KMS-11 (cell line): ENCODE results near the gene ANKRD66.

Source experiments
- H2AFZ ChIP-seq: fragments of 200-600 bp; sonication (generic); 2 replicates; pipeline ENCODE4 v1.6.1; 2016; ENCODE audit warnings: antibody characterized with exemption, mixed run types, low read depth
- H3K27ac ChIP-seq: fragments of 200-600 bp; sonication (generic); 2 replicates; pipeline ENCODE4 v1.6.1; 2016; ENCODE audit warnings: mild to moderate bottlenecking, mixed run types
- H3K27me3 ChIP-seq: fragments of 200-600 bp; sonication (generic); 2 replicates; pipeline ENCODE4 v1.6.1; 2017; ENCODE audit warnings: mild to moderate bottlenecking, low read depth, mixed run types, moderate library complexity; ENCODE audit not compliant: insufficient read depth
- H3K36me3 ChIP-seq: fragments of 200-600 bp; sonication (generic); 2 replicates; pipeline ENCODE4 v1.6.1; 2017; ENCODE audit warnings: mild to moderate bottlenecking, mixed run types; ENCODE audit not compliant: insufficient read depth
- H3K4me1 ChIP-seq: fragments of 200-600 bp; sonication (generic); 2 replicates; pipeline ENCODE4 v1.6.1; 2016; ENCODE audit warnings: mild to moderate bottlenecking, low read depth, mixed run types; ENCODE audit not compliant: poor library complexity, severe bottlenecking
- H3K4me2 ChIP-seq: fragments of 200-600 bp; sonication (generic); 2 replicates; pipeline ENCODE4 v1.7.0; 2016; ENCODE audit warnings: mild to moderate bottlenecking, mixed run types
- H3K4me3 ChIP-seq: fragments of 200-600 bp; sonication (generic); IDR thresholded peaks from 2 replicates; pipeline ENCODE4 v1.6.1; 2017; ENCODE audit warnings: low read depth, low read length, mixed read lengths; ENCODE audit not compliant: insufficient read depth
- H3K79me2 ChIP-seq: fragments of 200-600 bp; sonication (generic); 2 replicates; pipeline ENCODE4 v1.6.1; 2016; ENCODE audit warnings: low read depth, mixed run types; ENCODE audit not compliant: insufficient read depth
- H3K9ac ChIP-seq: fragments of 200-600 bp; sonication (generic); 2 replicates; pipeline ENCODE4 v1.6.1; 2016; ENCODE audit warnings: mild to moderate bottlenecking, mixed run types
- H4K20me1 ChIP-seq: fragments of 200-600 bp; sonication (generic); 2 replicates; pipeline ENCODE4 v1.6.1; 2016; ENCODE audit warnings: mild to moderate bottlenecking, mixed run types; ENCODE audit not compliant: insufficient read depth
- TF ChIP-seq, protein P1 (sequence below): fragments of 200-600 bp; sonication (generic); conservative IDR thresholded peaks from 2 replicates; pipeline ENCODE4 v1.6.1; 2017; ENCODE audit warnings: low read depth, mild to moderate bottlenecking, antibody characterized with exemption, low read length, moderate library complexity, mixed read lengths

The ANKRD66 gene

DNA sequence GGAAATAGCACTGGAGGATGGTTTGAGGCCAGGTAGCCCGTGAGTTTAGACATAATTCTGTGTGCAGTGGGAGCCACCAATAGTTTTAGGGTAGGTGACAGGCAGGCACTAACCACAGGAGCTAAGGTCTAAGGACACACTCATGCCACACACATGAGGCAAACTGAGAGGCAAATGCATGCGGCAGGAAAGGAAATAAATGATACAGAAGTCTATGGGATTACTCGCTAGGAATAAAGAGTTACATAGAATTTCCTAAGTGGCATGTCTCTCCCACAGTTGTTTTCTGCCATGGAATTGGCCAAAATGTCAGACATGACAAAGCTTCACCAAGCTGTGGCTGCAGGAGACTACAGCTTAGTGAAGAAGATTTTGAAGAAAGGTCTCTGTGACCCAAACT is 4.9 kb downstream of the ANKRD66 start:
- Histone ChIP-seq H3K27ac (no peak overlapping the region), H3K4me2 (no peak overlapping the region), H4K20me1 (no peaks in the 10 kb centered on the region), H3K27me3 (no peaks in the 10 kb centered on the region), H2AFZ (no peak overlapping the region), H3K4me1 (no peaks in the 10 kb centered on the region), H3K36me3 (no peaks in the 10 kb centered on the region), H3K9ac (no peak overlapping the region), H3K79me2 (no peaks in the 10 kb centered on the region), H3K4me3 (no peak overlapping the region)
- TF ChIP-seq, protein P1, sequence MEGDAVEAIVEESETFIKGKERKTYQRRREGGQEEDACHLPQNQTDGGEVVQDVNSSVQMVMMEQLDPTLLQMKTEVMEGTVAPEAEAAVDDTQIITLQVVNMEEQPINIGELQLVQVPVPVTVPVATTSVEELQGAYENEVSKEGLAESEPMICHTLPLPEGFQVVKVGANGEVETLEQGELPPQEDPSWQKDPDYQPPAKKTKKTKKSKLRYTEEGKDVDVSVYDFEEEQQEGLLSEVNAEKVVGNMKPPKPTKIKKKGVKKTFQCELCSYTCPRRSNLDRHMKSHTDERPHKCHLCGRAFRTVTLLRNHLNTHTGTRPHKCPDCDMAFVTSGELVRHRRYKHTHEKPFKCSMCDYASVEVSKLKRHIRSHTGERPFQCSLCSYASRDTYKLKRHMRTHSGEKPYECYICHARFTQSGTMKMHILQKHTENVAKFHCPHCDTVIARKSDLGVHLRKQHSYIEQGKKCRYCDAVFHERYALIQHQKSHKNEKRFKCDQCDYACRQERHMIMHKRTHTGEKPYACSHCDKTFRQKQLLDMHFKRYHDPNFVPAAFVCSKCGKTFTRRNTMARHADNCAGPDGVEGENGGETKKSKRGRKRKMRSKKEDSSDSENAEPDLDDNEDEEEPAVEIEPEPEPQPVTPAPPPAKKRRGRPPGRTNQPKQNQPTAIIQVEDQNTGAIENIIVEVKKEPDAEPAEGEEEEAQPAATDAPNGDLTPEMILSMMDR = no peak

DNA sequence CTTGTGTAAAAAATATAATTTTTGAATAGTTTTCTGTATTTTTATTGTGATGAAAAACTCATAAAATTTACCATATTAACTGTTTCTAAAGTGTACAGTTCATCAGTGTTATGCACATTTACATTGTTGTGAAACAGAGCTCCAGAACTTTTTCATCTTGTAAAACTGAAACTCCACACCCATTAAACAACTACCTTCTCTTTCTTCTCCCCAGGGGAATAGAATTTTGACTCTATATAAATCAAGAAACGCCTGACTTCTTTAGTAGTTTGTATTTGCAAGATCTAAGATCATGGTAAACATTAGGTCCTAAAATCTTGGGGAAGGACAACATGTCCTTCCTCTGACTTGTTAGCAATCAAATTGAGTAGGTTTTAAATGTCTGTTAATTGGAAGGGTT is 9.1 kb downstream of the ANKRD66 start:
- Histone ChIP-seq H2AFZ (no peak overlapping the region), H3K27me3 (no peaks in the 10 kb centered on the region), H4K20me1 (no peaks in the 10 kb centered on the region), H3K36me3 (no peaks in the 10 kb centered on the region), H3K4me3 (no peak overlapping the region), H3K4me2 (no peak overlapping the region), H3K79me2 (no peaks in the 10 kb centered on the region), H3K4me1 (no peaks in the 10 kb centered on the region), H3K27ac (no peak overlapping the region), H3K9ac (no peak overlapping the region)
- TF ChIP-seq, protein P1 = no peak

DNA sequence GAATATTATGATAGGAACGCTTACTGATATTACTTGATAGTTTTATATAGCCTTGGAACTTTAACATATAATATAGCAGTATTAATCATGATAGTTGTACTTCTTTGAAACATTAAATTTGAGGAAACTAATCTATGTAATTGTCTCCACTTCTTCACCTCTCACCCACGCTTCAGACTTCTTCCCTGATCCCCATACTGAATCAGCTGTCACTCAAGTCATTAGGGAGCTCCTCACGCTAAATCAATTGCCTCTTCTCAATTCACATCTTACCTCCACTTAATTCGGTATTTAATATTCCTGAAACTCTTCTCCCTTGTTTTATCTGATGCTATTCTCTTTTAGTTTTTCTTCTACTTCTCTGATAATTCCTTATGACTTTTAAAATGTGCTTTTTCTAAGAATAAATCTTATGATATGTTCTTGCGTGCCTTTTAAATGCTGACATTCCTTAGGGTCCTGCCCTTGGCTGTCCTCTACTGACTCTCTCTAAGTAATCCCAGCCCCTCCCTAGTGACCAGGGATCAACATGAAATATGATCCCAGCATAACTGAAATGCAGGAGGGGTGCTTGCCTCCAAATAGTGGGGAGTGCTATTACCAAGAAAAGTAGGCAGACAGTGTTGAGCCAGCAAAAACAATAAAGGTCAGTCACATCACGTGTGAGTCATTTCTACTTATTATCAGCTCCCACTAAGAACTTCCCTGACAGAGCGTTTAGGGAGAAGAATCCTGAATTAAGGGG is 9.9 kb downstream of the ANKRD66 start:
- Histone ChIP-seq H3K27ac (no peak overlapping the region), H4K20me1 (no peaks in the 10 kb centered on the region), H2AFZ (no peak overlapping the region), H3K4me2 (no peak overlapping the region), H3K9ac (no peak overlapping the region), H3K79me2 (no peaks in the 10 kb centered on the region), H3K36me3 (no peaks in the 10 kb centered on the region), H3K27me3 (no peaks in the 10 kb centered on the region), H3K4me3 (no peak overlapping the region), H3K4me1 (no peaks in the 10 kb centered on the region)
- TF ChIP-seq, protein P1 = no peak

DNA sequence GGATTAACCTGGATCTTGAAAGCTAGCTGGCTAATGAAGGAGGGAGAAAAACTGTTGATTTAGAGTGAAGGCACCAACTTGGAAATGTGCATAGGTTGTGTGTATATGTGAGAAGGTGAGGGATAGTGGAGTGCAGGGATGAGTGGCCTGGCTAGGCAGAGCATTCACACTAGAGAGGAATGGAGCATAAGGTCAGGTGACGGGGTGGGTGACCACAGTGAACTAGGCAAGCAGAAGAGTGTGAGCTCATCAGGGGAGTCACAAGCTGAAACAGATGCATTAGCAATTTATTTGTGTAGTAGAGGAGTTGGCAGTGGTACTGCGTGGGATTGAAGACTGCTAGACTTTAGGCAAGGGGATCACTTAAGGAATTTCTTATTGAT is 10.5 kb downstream of the ANKRD66 start:
- no peaks in the 10 kb centered on the region for H3K79me2 ChIP-seq
- H3K4me3 ChIP-seq = no peak overlapping the region
- TF ChIP-seq, protein P1 = no peak
- no peak overlapping the region for H3K9ac ChIP-seq
- H3K27ac ChIP-seq = no peak overlapping the region
- no peaks in the 10 kb centered on the region for H3K27me3 ChIP-seq
- no peaks in the 10 kb centered on the region for H4K20me1 ChIP-seq
- H3K4me2 ChIP-seq = no peak overlapping the region
- no peaks in the 10 kb centered on the region for H3K4me1 ChIP-seq
- no peak overlapping the region for H2AFZ ChIP-seq
- no peaks in the 10 kb centered on the region for H3K36me3 ChIP-seq
